HCEC 1CT (cell line): ENCODE data around the gene VPS37C.

Source experiments
- DNase-seq: peaks from one replicate; pipeline ENCODE4 v3.0.0-alpha.2; 2017

The VPS37C gene

DNA sequence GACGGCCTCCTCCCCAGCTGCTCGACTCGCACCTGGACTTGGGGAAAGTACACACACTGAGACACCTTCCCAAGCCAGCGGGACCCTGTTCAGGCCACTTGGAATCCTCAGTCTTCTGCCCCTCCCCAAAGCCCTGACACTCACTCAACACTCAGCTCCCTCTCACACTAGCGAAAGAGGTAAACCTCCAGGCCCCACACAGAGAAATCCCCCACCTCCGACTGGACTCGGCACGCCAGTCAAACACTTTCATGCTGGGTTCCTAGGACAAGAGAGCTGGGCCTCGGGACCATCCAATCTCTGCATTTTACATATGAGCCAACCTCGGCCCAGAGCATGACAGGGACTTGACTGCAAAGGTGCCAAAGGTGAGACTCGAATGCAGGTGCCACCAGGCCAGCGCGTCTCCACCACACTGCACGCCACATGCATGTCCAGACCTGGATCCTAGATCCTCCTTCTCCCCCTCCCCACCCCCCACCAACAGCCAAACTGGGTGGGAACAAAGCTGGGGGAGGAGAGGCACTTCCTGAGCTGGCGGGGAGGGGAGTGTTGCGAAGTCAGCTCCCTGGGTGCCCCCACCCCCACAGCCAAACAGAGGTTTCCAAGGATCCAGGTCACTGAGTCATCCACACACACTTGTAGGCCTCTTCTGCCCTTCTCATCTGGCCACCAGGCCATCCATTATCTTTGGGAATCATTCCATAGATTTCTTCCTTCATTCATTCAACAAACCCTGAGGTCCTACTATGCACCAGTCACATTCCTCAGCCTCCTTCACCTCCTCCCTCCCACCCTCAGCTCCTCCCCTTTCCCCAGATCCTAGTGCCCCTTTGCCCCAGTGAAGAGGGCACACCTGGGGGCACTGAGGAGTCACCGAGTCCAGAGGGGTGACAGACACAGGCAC is 69.6 kb downstream of the VPS37C start:
- DNase-seq: no peak

DNA sequence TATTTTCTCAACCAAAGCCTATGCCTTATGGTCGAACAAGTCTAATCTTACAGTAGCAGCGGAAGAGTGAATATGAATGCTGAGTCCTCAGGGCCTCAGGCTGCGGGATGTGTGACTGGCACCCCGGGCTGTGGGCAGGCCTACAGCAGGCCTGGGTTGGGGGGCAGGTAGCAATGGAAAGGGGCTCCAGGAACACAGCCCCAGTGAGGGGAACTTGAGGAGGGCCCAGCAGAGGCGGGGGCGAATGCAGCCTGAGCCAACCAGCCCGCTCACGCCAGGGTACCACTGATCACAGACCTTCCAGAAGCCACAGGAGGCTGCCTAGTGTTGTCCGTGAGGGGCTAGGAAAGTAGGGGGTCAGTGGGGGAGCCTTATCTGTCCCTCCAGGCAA is 70.2 kb downstream of the VPS37C start:
- DNase-seq: no peak

DNA sequence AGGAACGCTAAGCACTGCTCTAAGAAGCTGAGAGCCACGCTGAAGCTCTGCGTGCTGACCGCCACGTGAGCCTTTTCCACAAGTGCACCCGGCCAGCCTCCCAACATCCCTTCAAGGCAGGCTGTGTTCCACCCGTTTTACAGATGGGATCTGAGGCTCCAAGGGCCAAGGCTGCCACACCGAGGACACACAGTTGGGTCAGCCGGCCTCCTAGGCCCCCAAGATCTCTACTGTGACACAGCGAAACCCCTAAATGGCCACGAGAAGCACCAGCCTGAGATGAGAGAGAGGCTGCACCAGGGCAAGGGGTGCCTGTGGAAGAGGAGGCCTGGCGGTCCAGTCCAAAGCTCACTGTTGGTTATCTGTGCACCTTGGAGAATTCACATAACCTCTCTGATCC is 70.7 kb downstream of the VPS37C start:
- no peak for DNase-seq

DNA sequence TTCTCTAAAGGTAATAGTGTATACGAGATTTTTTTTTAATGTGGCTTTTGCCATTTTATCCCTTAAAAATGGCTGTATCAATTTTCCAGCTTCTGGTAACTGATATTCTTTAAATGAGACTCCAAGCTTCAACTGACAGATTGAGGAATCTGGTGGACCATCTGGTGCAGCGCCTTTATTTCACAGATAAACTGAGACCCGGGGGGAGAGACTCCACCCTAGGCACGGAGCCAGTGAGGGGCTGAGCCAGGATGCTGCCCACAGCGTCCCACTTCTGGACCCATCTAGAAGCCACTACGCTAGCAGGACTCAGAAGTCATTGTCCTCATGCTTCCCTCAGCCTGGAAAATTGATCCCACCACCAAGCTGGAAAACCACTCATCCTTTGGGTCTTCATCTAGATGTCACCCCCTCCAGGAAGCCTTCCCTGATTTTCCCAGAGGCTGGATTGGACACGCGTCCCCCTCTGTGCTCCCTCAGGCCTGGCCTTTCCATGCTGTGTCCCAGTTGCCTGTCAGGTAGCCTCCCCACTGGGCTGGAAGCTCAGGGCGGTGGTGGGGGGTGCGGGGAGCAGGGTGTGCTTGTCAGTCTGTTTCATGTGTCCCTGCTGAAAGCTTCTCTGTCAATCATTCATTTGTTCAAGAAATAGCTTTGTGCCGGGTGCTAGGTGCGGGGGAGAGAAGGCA is 71.3 kb downstream of the VPS37C start:
- no peak for DNase-seq

DNA sequence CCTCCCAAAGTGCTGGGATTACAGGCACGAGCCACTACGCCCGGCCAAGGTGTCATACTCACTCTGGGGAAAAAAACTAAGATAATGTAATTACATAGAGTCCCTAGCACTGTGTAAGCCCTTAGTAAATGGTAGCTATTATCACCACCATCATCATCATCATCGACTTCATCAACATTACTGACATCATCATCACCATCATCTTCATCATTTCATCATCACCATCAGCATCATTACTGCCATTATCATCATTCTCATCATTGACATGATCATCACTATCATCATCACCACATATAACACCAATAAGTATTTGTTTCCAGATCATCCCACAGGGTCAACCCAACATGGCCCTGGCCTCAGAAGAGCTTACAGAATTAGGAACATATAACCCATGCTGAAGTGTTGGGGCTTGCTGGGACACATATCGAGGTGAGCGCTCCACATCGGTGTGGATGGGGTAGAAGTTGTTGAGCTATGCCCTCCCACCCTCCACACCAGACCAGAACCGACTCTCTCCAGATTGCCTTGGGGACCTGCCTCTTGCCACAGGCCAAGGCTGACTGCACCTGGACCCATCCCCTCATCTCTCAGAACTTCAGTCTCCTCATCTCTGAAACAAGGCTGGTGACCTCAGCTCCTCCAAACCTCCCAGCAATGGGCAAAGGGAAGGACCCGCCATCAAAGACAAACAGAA is 73.7 kb downstream of the VPS37C start:
- DNase-seq: no peak

DNA sequence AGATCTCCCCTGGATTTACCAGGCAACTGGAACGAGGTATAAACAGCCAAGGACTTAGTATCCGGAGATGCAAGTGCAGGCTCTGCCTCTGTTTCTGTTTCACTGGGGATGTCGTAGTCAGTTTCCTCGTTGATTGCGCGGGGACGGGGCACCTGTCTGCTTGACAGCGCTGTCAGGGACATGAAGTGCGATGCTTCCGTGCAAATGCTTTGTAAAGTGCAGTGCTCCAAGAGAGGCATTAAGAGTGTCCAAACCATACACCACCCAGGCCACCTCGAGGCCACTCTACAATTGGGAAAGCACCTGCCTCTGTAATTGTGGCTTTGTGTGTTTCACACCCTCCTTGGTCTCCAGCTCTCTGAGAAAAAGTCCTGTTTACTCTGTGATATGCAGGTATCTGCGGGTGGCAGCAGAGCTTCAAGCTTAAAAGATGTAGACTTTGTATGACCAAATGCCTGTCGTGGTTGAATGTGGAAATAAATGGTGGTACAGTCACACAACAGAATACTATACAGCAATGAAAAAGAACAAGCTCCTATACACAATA is 77.6 kb downstream of the VPS37C start:
- DNase-seq: no peak

DNA sequence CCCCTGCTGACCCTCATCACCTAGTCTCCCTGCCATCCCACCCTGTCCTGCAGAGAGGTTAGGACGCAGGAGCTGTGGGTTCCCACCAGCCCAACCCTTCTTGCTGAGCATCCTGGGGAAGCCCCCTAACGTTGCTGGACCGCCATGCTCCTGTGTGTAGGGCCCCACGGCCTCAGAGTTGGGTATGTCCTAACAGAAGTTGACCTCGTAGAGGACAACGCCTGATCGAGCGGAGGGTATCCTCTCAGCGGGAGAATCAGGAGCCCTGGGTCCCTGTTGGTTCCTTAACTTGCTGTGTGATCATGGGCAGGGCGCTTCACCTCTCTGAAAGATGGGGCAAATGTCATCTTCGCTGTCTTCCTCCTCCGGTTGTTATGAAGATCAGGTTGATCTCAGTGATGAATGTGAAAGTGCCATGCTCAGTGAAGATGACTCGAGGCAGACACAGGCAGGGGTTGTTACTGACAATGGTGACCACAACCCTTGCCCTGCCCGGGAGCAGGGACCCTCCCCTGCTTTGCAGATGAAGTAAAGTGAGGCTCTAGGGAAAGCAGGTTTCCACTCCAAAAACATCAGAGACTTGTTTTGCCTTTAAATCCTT is 78.2 kb downstream of the VPS37C start:
- no peak for DNase-seq

DNA sequence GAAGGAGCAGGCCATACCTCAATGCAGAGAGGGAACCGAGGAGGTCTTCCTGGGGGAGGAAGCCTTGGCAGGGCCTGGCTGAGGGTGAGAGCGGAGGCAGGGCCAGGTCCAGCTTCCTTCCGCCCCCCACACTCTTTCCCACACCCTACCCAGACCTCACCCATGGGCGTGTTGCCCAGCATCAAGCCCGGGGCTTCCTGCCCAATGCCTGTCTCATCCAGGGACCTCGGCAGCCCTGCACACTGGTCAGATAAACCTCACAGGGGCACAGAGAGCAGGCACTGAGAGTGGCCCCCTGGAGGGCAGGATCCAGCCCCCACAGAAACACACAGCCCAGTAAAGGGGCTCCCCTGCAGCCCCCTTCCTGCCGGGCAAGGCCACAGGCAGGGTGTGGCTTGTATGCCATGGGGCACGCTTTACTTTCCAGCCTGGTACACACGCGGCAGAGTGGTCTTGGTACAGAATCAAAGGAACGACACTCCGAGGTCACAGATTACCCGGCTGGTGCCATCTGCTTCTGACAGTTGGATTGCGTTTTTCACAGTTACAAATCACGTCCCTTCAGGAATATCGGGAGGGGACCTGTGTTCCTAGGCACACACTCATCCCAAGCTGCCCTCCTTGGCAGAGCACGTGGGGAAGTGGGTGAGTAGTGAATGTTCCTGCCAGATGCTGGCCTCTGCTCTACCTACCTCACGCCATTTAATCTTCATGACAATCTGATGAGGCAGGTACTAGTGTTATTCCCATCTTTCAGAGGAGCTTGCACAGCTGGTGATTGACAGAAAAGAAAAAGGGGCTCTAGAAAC is 79.0 kb downstream of the VPS37C start:
- DNase-seq: no peak

DNA sequence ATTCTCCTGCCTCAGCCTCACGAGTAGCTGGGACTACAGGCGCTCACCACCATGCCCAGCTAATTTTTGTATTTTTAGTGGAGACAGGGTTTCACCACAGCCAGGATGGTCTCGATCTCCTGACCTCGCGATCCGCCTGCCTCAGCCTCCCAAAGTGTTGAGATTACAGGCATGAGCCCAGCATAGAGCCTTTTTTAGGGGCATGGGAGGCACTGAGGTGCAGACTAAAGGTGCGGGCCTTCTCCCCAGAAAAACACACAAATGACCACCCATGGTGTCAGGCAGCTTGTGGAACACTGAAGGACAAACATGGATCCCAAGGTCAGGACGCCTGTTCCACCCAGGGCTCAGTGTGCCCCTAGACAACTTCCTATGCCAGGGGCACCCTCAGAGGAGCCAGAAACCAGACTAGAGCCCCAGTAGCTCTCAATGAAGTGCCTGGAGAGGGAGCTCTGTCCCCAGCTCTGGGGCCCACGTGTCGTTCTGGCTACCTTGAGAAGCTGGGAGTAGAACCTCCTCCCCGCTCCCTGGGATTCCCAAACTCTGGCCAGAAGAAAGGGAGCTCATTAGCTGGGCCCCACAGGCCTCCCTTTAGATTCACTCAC is 80.1 kb downstream of the VPS37C start:
- DNase-seq: no peak

DNA sequence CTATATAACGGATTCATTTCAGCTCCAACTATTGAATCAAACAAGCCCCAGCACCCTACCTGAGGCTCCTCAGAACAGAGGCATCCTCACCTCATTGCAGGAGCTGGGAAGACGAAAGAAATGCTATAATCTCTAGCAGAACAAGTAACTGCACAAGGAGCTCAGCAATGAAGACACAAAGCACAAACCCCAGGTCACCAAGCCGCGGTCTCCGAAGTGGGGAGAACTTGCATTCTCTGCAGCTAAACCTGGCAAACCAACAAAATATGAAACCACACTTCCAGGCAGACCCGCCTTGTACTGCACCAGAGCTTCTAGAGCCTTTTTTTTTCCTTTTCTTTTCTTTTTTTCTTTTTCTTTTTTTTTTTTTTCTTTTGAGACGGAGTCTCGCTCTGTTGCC is 80.7 kb downstream of the VPS37C start:
- DNase-seq: no peak
